ENCODE measurements around the gene EEF1AKMT3. TPM values are rescaled to one million over a fixed set of nuclear protein-coding genes. Genes with fewer than 3 reads are reported as not detected.

Gene EEF1AKMT3
- total and polyA plus RNA-seq, 9 of the 15 experiments (the other 6 are each of a cell fraction or from before 2014, with no cell fraction given) = 4.1 to 17.2 (median 7.9) TPM

DNA sequence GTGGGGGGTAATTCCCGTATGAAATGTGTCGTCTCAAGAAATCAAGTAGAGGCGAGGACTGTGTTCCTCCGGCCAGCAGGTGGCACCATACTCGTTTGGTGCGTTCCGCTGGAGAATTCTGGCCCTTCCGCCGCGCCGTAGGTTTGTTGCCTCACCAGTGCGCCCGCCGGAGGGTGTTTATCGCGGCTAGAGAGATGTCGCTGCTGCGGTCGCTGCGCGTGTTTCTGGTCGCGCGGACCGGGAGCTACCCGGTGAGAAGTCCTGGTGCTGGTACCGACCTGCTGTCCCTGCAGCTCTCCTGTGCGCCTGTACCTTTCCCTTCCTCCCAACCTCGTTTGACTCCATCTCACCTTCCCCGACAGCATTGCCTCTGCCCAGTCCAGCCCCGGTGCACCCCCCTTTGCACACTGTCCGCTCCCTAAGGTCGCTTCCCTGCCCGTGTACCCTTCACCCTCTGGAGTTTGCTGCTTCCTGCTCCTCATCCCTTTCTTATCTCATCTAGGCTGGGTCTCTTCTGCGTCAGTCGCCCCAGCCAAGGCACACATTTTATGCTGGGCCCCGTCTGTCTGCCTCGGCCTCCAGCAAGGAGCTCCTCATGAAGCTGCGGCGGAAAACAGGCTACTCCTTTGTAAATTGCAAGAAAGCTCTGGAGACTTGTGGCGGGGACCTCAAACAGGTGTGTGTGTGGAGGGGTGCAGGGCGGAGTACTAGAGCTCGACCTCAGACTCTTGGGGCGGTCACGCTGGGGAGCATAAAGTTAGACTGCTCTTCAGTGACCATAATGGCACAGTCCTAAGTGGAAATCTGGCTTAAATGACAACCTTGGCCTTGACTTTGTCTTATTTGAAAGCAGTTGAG, 10.4 kb downstream of the EEF1AKMT3 start, which contains the start of gene TSFM (continued):
- TF ChIP-seq NCOA6 (IDR thresholded peaks at IDR 0.05) = no peak
- TF ChIP-seq PTTG1 (tag; IDR thresholded peaks at IDR 0.05; ENCODE audit: low read depth) = no peak
- TF ChIP-seq ZNF197 (CRISPR knock-in tag; IDR thresholded peaks at IDR 0.05; ENCODE audit: low read depth) = no peak
- peak; percentile 64; the same call in 1 of the 2 replicates for TF ChIP-seq FOXM1 (IDR thresholded peaks at IDR 0.05; ENCODE audit: low read depth)
- TF ChIP-seq FOXM1 (CRISPR knock-in tag; IDR thresholded peaks at IDR 0.05; ENCODE audit: low read depth) = no peak

DNA sequence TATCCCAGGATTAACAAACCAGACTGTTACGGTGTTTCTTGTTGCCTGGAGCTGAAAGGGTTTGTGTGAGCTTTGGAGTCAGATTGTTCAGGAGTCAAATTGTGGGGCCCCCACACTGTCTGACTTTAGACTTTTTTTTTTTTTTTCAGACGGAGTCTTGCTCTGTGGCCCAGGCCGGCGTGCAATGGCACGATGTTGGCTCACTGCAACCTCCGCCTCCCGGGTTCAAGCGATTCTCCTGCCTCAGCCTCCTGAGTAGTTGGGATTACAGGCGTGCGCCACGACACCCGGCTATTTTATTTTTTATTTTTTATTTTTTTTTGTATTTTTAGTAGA, 11.0 kb downstream of the EEF1AKMT3 start:
- no TSS peak for BruUV-seq (replicated peaks)
- intact Hi-C loops (cut with micrococcal nuclease) (no loop called here), in situ Hi-C loops (cut with MboI) (no loop called here)
- H3K9me3 ChIP-seq (replicated peaks; ENCODE audit: control insufficient read depth, insufficient read depth, low read depth, low read length) = no peaks in the 10 kb centered on the region
- no peaks in the 10 kb centered on the region for H3K9me1 ChIP-seq (ENCODE audit: control insufficient read depth, insufficient read depth, low read length)
- H3K36me3 ChIP-seq (ENCODE audit: control insufficient read depth, insufficient read depth, low read length) = peaks cover 53% of the 10 kb centered on the region
- ATAC-seq = peak; percentile 11
- TF ChIP-seq RNF219 (CRISPR knock-in tag; IDR thresholded peaks at IDR 0.05) (no peak), PTTG1 (tag; IDR thresholded peaks at IDR 0.05; ENCODE audit: low read depth) (no peak), GTF2F1 (IDR thresholded peaks at IDR 0.05; ENCODE audit: low read depth, low read length) (no peak), HNRNPH1 (optimal IDR thresholded peaks at IDR 0.05; ENCODE audit: low read depth, low read length) (no peak)
- TF ChIP-seq, protein P1, sequence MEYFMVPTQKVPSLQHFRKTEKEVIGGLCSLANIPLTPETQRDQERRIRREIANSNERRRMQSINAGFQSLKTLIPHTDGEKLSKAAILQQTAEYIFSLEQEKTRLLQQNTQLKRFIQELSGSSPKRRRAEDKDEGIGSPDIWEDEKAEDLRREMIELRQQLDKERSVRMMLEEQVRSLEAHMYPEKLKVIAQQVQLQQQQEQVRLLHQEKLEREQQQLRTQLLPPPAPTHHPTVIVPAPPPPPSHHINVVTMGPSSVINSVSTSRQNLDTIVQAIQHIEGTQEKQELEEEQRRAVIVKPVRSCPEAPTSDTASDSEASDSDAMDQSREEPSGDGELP (CRISPR knock-in tag; IDR thresholded peaks at IDR 0.05; ENCODE audit: borderline replicate concordance) = no peak
- peak overlapping the region; percentile 89 to 99 for H3K9ac ChIP-seq (ENCODE audit: insufficient read depth in 1 of 2, low read depth in 2 of 2, low read length in 2 of 2)
- DNase-seq (ENCODE audit: extremely low read depth in 1 of 4, low spot score in 3 of 4) = no peak
- no peaks in the 10 kb centered on the region for H3K27me3 ChIP-seq (ENCODE audit: control insufficient read depth in 2 of 2, insufficient read depth in 2 of 2, low read length in 2 of 2)
- ChIA-PET CTCF (ENCODE audit: low intra/inter-chr PET ratio) (interaction anchor here (0.6 to 1.9 kb wide), 2 partner anchors 121 to 123 kb away, joined by 4 to 14 read pairs; no protein-coding TSS in a partner anchor), POLR2A (interaction anchor here (0.6 to 1.3 kb wide), 9 partner anchors 10 to 41 kb away, joined by 3 to 7 read pairs (median 4); partner anchors contain the start of genes CYP27B1, EEF1AKMT3 and METTL1)
- no peaks in the 10 kb centered on the region for H4K20me1 ChIP-seq (replicated peaks; ENCODE audit: control insufficient read depth, insufficient read depth, low read length)
- H3K4me2 ChIP-seq (ENCODE audit: insufficient read depth, low read length) = peak overlapping the region; percentile 96
- H3K4me3 ChIP-seq = peak overlapping the region; percentile 69
- H2AFZ ChIP-seq (ENCODE audit: low read depth, low read length) = 0 out of 2 replicates have a peak overlapping the region, but pooled peaks have one; percentile 87
- H3K27ac ChIP-seq (ENCODE audit: extremely low read depth, low read depth, low read length) = peak overlapping the region; percentile 75
- peaks cover 28% of the 10 kb centered on the region for H3K79me2 ChIP-seq (ENCODE audit: control insufficient read depth, insufficient read depth, low read length)
- H3K4me1 ChIP-seq (replicated peaks in 1 of 2; ENCODE audit: control insufficient read depth in 2 of 2, insufficient read depth in 2 of 2, low read length in 2 of 2) = peaks cover 8 to 12% of the 10 kb centered on the region in 2 experiments; a peak in 4 of 5 replicates
- FAIRE-seq = no peak
- 31% methylated on average over 7 of the region's 12 CpGs for WGBS (ENCODE audit: insufficient coverage, low coverage, missing lambda C conversion rate)

All from K562 (cell line).